T-helper 17 cell (primary cell): ENCODE results near the gene CASP8AP2. TPM values are rescaled to one million over a fixed set of nuclear protein-coding genes. Genes with fewer than 3 reads are reported as not detected.
"Not testable (repeated sequence)": the region's sequence is repeated elsewhere in the genome, so short reads cannot be mapped to it uniquely, and the experiment has no call there.

Experiments used
- ATAC-seq: fragments of 150-1000 bp; cut with Tn5 transposase; 2 replicates; pipeline ENCODE4 v1.10.0; 2021; ENCODE audit warnings: mild to moderate bottlenecking, moderate library complexity
- DNase-seq, 3 donors: peaks; one replicate each; pipeline versions ENCODE4 v3.0.0 to v3.0.0-alpha.2; 2020 to 2021
- H3K9me3 ChIP-seq: one replicate; pipeline ENCODE4 v1.7.0; 2013; ENCODE audit warnings: low read length, mild to moderate bottlenecking; ENCODE audit not compliant: control insufficient read depth, poor library complexity, severe bottlenecking
- H3K27ac Mint-ChIP-seq: one replicate; pipeline ENCODE4 v1.8.0; 2022; ENCODE audit warnings: mild to moderate bottlenecking, moderate library complexity, mixed read lengths
- H3K27me3 Mint-ChIP-seq: one replicate; pipeline ENCODE4 v1.8.0; 2022; ENCODE audit warnings: mixed read lengths
- H3K36me3 Mint-ChIP-seq: one replicate; pipeline ENCODE4 v1.8.0; 2022; ENCODE audit warnings: low read depth, mixed read lengths
- H3K4me1 Mint-ChIP-seq: one replicate; pipeline ENCODE4 v1.8.0; 2022; ENCODE audit warnings: mild to moderate bottlenecking, mixed read lengths
- H3K4me3 Mint-ChIP-seq: one replicate; pipeline ENCODE4 v1.8.0; 2022; ENCODE audit warnings: mild to moderate bottlenecking, moderate library complexity, mixed read lengths
- total RNA-seq, 4 donors: library from RNA in 2 of 4; stranded (reverse) in 2 of 4; gene quantifications; one replicate each; pipeline ENCODE4 v1.2.3 and lab custom pipeline; 2022 to 2026

Gene CASP8AP2
- total RNA-seq = 10 to 100 TPM; 28.2 to 31.7 TPM
- total RNA-seq (lab: John Stamatoyannopoulos, UW) = 135 to 161 reads per million in 2 donors

GRCh38 chr6:89829472-89830169 is at the start of gene CASP8AP2:
Gene CASP8AP2, plus strand, starts transcription at chr6:89829880.
- peaks cover 6% of the 10 kb centered on the region for H3K36me3 Mint-ChIP-seq
- no peaks in the 10 kb centered on the region for H3K9me3 ChIP-seq
- peak within 1 kb of the TSS; percentile 88 for H3K27ac Mint-ChIP-seq
- no peaks in the 10 kb centered on the region for H3K27me3 Mint-ChIP-seq
- peaks cover 23% of the 10 kb centered on the region for H3K4me1 Mint-ChIP-seq
- ATAC-seq = peak; percentile 93
- DNase-seq = peak; percentile 83 to 93 (median 85)
- H3K4me3 Mint-ChIP-seq = peak within 1 kb of the TSS; percentile 99

- no peak overlapping the region for H3K27ac Mint-ChIP-seq
- no peaks in the 10 kb centered on the region for H3K9me3 ChIP-seq
- DNase-seq = no peak
- no peak for ATAC-seq
- no peak overlapping the region for H3K4me3 Mint-ChIP-seq
- H3K36me3 Mint-ChIP-seq = peaks cover 15% of the 10 kb centered on the region
- no peaks in the 10 kb centered on the region for H3K27me3 Mint-ChIP-seq
- H3K4me1 Mint-ChIP-seq = peaks cover 2% of the 10 kb centered on the region
Measured at GRCh38 chr6:89781070-89782034, 48.3 kb upstream of the CASP8AP2 start.

GRCh38 chr6:89782222-89782621 is 47.5 kb upstream of the CASP8AP2 start:
- H3K9me3 ChIP-seq = no peaks in the 10 kb centered on the region
- ATAC-seq = no peak
- Mint-ChIP-seq H3K27ac (no peak overlapping the region), H3K36me3 (peaks cover 15% of the 10 kb centered on the region), H3K4me3 (no peak overlapping the region), H3K4me1 (peaks cover 2% of the 10 kb centered on the region), H3K27me3 (no peaks in the 10 kb centered on the region)
- DNase-seq = no peak

- ATAC-seq, DNase-seq, H3K27ac Mint-ChIP-seq, H3K4me1 Mint-ChIP-seq, H3K9me3 ChIP-seq, H3K4me3 Mint-ChIP-seq, H3K27me3 Mint-ChIP-seq: not testable (repeated sequence)
- H3K36me3 Mint-ChIP-seq = peaks cover 15% of the 10 kb centered on the region
Measured at GRCh38 chr6:89783293-89783692, 46.4 kb upstream of the CASP8AP2 start.

- no peaks in the 10 kb centered on the region for H3K27me3 Mint-ChIP-seq
- ATAC-seq (no peak), DNase-seq (no peak)
- no peaks in the 10 kb centered on the region for H3K9me3 ChIP-seq
- H3K36me3 Mint-ChIP-seq = peaks cover 18% of the 10 kb centered on the region
- H3K4me1 Mint-ChIP-seq = peaks cover 9% of the 10 kb centered on the region
- no peak overlapping the region for H3K27ac Mint-ChIP-seq
- H3K4me3 Mint-ChIP-seq = no peak overlapping the region
Measured at GRCh38 chr6:89784838-89785237, 44.8 kb upstream of the CASP8AP2 start.

- Mint-ChIP-seq H3K4me1 (peaks cover 9% of the 10 kb centered on the region), H3K27ac (peak overlapping the region; percentile 24), H3K36me3 (peaks cover 17% of the 10 kb centered on the region), H3K27me3 (no peaks in the 10 kb centered on the region), H3K4me3 (no peak overlapping the region)
- ATAC-seq = no peak
- no peak for DNase-seq
- no peaks in the 10 kb centered on the region for H3K9me3 ChIP-seq
Measured at GRCh38 chr6:89786970-89787369, 42.7 kb upstream of the CASP8AP2 start.

- peaks cover 10% of the 10 kb centered on the region for H3K4me1 Mint-ChIP-seq
- peaks cover 17% of the 10 kb centered on the region for H3K36me3 Mint-ChIP-seq
- H3K27me3 Mint-ChIP-seq = no peaks in the 10 kb centered on the region
- no peaks in the 10 kb centered on the region for H3K9me3 ChIP-seq
- H3K27ac Mint-ChIP-seq = no peak overlapping the region
- DNase-seq (no peak), ATAC-seq (no peak)
- H3K4me3 Mint-ChIP-seq = no peak overlapping the region
Measured at GRCh38 chr6:89787660-89788328, 41.9 kb upstream of the CASP8AP2 start.

- no peaks in the 10 kb centered on the region for H3K9me3 ChIP-seq
- Mint-ChIP-seq H3K27me3 (no peaks in the 10 kb centered on the region), H3K27ac (peak overlapping the region; percentile 57), H3K4me1 (peaks cover 31% of the 10 kb centered on the region), H3K4me3 (no peak overlapping the region), H3K36me3 (peaks cover 9% of the 10 kb centered on the region)
- DNase-seq (no peak), ATAC-seq (no peak)
Measured at GRCh38 chr6:89789980-89790379, 39.7 kb upstream of the CASP8AP2 start.

GRCh38 chr6:89790403-89790802 is 39.3 kb upstream of the CASP8AP2 start:
- H3K36me3 Mint-ChIP-seq = peaks cover 8% of the 10 kb centered on the region
- no peak overlapping the region for H3K4me3 Mint-ChIP-seq
- H3K27me3 Mint-ChIP-seq = no peaks in the 10 kb centered on the region
- peak overlapping the region; percentile 57 for H3K27ac Mint-ChIP-seq
- H3K9me3 ChIP-seq = no peaks in the 10 kb centered on the region
- no peak for ATAC-seq
- no peak for DNase-seq
- peaks cover 35% of the 10 kb centered on the region for H3K4me1 Mint-ChIP-seq

- no peak for DNase-seq
- H3K4me3 Mint-ChIP-seq = peak overlapping the region; percentile 41
Measured at GRCh38 chr6:89792881-89793280, 36.8 kb upstream of the CASP8AP2 start.

GRCh38 chr6:89793586-89793985 is 36.1 kb upstream of the CASP8AP2 start:
- ATAC-seq = no peak
- H3K36me3 Mint-ChIP-seq = peaks cover 8% of the 10 kb centered on the region

More at GRCh38 chr6:89792881-89793280, 36.8 kb upstream of the CASP8AP2 start:
- peak; percentile 53 for ATAC-seq
- peak overlapping the region; percentile 83 for H3K27ac Mint-ChIP-seq
- H3K36me3 Mint-ChIP-seq = peaks cover 9% of the 10 kb centered on the region
- H3K27me3 Mint-ChIP-seq = no peaks in the 10 kb centered on the region
- peaks cover 35% of the 10 kb centered on the region for H3K4me1 Mint-ChIP-seq
- H3K9me3 ChIP-seq = no peaks in the 10 kb centered on the region

GRCh38 chr6:89794324-89794723 is 35.4 kb upstream of the CASP8AP2 start:
- DNase-seq = no peak
- ATAC-seq = peak; percentile 50
- Mint-ChIP-seq H3K27me3 (no peaks in the 10 kb centered on the region), H3K27ac (peak overlapping the region; percentile 83), H3K4me3 (peak overlapping the region; percentile 68), H3K36me3 (peaks cover 6% of the 10 kb centered on the region), H3K4me1 (peaks cover 31% of the 10 kb centered on the region)
- no peaks in the 10 kb centered on the region for H3K9me3 ChIP-seq

More at GRCh38 chr6:89793586-89793985, 36.1 kb upstream of the CASP8AP2 start:
- peak overlapping the region; percentile 83 for H3K27ac Mint-ChIP-seq
- DNase-seq = no peak
- no peaks in the 10 kb centered on the region for H3K9me3 ChIP-seq
- no peaks in the 10 kb centered on the region for H3K27me3 Mint-ChIP-seq
- H3K4me1 Mint-ChIP-seq = peaks cover 34% of the 10 kb centered on the region
- no peak overlapping the region for H3K4me3 Mint-ChIP-seq

- no peaks in the 10 kb centered on the region for H3K9me3 ChIP-seq
- peaks cover 8% of the 10 kb centered on the region for H3K36me3 Mint-ChIP-seq
- peaks cover 33% of the 10 kb centered on the region for H3K4me1 Mint-ChIP-seq
- ATAC-seq (no peak), DNase-seq (no peak)
- no peaks in the 10 kb centered on the region for H3K27me3 Mint-ChIP-seq
- H3K4me3 Mint-ChIP-seq = no peak overlapping the region
- peak overlapping the region; percentile 39 for H3K27ac Mint-ChIP-seq
Measured at GRCh38 chr6:89797317-89797716, 32.4 kb upstream of the CASP8AP2 start.
